ENCODE data around the gene STIL.
"Not testable (repeated sequence)": the region's sequence is repeated elsewhere in the genome, so short reads cannot be mapped to it uniquely, and the experiment has no call there.

DNA sequence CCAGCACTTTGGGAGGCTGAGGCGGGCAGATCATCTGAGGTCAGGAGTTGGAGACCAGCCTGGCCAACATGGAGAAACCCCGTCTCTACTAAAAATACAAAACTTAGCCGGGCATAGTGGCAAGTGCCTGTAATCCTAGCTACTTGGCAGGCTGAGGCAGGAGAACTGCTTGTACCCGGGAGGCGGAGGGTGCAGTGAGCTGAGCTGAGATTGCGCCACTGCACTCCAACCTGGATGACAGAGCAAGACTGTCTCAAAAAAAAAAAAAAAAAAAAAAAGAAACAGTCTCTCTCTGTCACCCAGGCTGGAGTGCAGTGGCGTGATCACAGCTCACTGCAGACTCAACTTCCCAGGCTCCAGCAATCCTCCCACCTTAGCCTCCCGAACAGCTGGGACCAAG is 48.4 kb downstream of the STIL start:
- TF ChIP-seq, protein P1, sequence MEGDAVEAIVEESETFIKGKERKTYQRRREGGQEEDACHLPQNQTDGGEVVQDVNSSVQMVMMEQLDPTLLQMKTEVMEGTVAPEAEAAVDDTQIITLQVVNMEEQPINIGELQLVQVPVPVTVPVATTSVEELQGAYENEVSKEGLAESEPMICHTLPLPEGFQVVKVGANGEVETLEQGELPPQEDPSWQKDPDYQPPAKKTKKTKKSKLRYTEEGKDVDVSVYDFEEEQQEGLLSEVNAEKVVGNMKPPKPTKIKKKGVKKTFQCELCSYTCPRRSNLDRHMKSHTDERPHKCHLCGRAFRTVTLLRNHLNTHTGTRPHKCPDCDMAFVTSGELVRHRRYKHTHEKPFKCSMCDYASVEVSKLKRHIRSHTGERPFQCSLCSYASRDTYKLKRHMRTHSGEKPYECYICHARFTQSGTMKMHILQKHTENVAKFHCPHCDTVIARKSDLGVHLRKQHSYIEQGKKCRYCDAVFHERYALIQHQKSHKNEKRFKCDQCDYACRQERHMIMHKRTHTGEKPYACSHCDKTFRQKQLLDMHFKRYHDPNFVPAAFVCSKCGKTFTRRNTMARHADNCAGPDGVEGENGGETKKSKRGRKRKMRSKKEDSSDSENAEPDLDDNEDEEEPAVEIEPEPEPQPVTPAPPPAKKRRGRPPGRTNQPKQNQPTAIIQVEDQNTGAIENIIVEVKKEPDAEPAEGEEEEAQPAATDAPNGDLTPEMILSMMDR (IDR thresholded peaks at IDR 0.05) = not testable (repeated sequence)
- TF ChIP-seq POLR2A (IDR thresholded peaks at IDR 0.05) = not testable (repeated sequence)
